K562 (cell line): ENCODE measurements around the gene SLC16A5. TPM values are rescaled to one million over a fixed set of nuclear protein-coding genes. Genes with fewer than 3 reads are reported as not detected.

ENCODE experiments used
- ATAC-seq: fragments of 200-7000 bp; cut with Tn5 transposase; 3 replicates; pipeline ENCODE4 v1.9.1; 2020; ENCODE audit warnings: moderate library complexity
- BruUV-seq: library from RNA; stranded (reverse); fragments of 400-500 nt; replicated peaks from 2 replicates; lab custom pipeline; 2021; lab: Mats Ljungman, UMichigan
- CTCF ChIA-PET: fragments of 300-600 bp; formaldehyde crosslinking; extraction: SDS; loops from one replicate; lab custom pipeline; 2021; ENCODE audit warnings: low intra/inter-chr PET ratio; lab: Yijun Ruan, JAX
- POLR2A ChIA-PET: fragments of 300-600, 350-650 bp; sonication (Branson Sonifier 250); formaldehyde crosslinking; extraction: SDS; loops from one replicate; lab custom pipeline; 2021; ENCODE audit warnings: antibody characterized with exemption, inconsistent platforms; lab: Yijun Ruan, JAX
- DNase-seq, 4 experiments: peaks; one replicate each; pipeline versions ENCODE4 v3.0.0 to v3.0.0-alpha.2; 2011 to 2018; ENCODE audit warnings: low spot score in 3 of 4, mixed read lengths in 3 of 4; ENCODE audit errors: extremely low read depth in 1 of 4
- FAIRE-seq: peaks from 2 replicates; lab custom pipeline; 2011; peaks lifted over from hg19 to GRCh38; lab: Jason Lieb, UNC
- H2AFZ ChIP-seq: 2 replicates; pipeline ENCODE4 v1.6.0; 2011; ENCODE audit warnings: low read depth, low read length, control low read depth, inconsistent platforms
- H3K27ac ChIP-seq: fragments of 200-600 bp; 3 replicates; pipeline ENCODE4 v1.8.0; 2011; ENCODE audit warnings: low read depth, mild to moderate bottlenecking, control low read depth, inconsistent platforms, low read length, moderate library complexity, mixed read lengths; ENCODE audit errors: extremely low read depth
- H3K27me3 ChIP-seq, 2 experiments: fragments of 300-600 bp in 1 of 2; 2 replicates in 1 of 2; 3 replicates in 1 of 2; pipeline versions ENCODE4 v1.6.0 to v1.8.0; 2011; ENCODE audit warnings: inconsistent platforms in 2 of 2, low read length in 2 of 2, mild to moderate bottlenecking in 1 of 2, mixed read lengths in 1 of 2, moderate library complexity in 1 of 2; ENCODE audit not compliant: control insufficient read depth in 2 of 2, insufficient read depth in 2 of 2
- H3K36me3 ChIP-seq: fragments of 300-600 bp; 3 replicates; pipeline ENCODE4 v1.8.0; 2011; ENCODE audit warnings: mild to moderate bottlenecking, low read length, inconsistent platforms; ENCODE audit not compliant: control insufficient read depth, insufficient read depth
- H3K4me1 ChIP-seq, 2 experiments: fragments of 200-600 bp in 1 of 2; replicated peaks in 1 of 2; 2 replicates in 1 of 2; 3 replicates in 1 of 2; pipeline versions ENCODE4 v1.5.1 to v1.8.0; 2011; ENCODE audit warnings: inconsistent platforms in 2 of 2, low read length in 2 of 2, mild to moderate bottlenecking in 1 of 2, mixed read lengths in 1 of 2, moderate library complexity in 1 of 2; ENCODE audit not compliant: control insufficient read depth in 2 of 2, insufficient read depth in 2 of 2
- H3K4me2 ChIP-seq: 2 replicates; pipeline ENCODE4 v1.6.1; 2011; ENCODE audit warnings: low read length, control low read depth, inconsistent platforms, mixed read lengths; ENCODE audit not compliant: insufficient read depth
- H3K4me3 ChIP-seq: fragments of 200-600 bp; sonication (generic), shearing (Covaris generic); 2 replicates; pipeline ENCODE4 v1.5.1; 2016; ENCODE audit warnings: control low read depth, inconsistent platforms
- H3K79me2 ChIP-seq: fragments of 200-600 bp; 3 replicates; pipeline ENCODE4 v1.8.0; 2011; ENCODE audit warnings: low read length, inconsistent platforms; ENCODE audit not compliant: control insufficient read depth, insufficient read depth
- H3K9ac ChIP-seq, 2 experiments: 2 replicates each; pipeline versions ENCODE4 v1.6.0 to v1.6.1; 2011; ENCODE audit warnings: low read depth in 2 of 2, low read length in 2 of 2, control low read depth in 1 of 2, inconsistent platforms in 1 of 2, mild to moderate bottlenecking in 1 of 2, mixed read lengths in 1 of 2; ENCODE audit not compliant: insufficient read depth in 1 of 2
- H3K9me1 ChIP-seq: one replicate; pipeline ENCODE4 v1.6.0; 2011; ENCODE audit warnings: inconsistent platforms, mild to moderate bottlenecking, low read length, moderate library complexity; ENCODE audit not compliant: control insufficient read depth, insufficient read depth
- H3K9me3 ChIP-seq: replicated peaks from 2 replicates; pipeline ENCODE4 v1.5.1; 2011; ENCODE audit warnings: low read depth, low read length, inconsistent platforms; ENCODE audit not compliant: control insufficient read depth, insufficient read depth
- H4K20me1 ChIP-seq: replicated peaks from 2 replicates; pipeline ENCODE4 v1.6.1; 2011; ENCODE audit warnings: low read length, inconsistent platforms, mixed read lengths; ENCODE audit not compliant: control insufficient read depth, insufficient read depth
- HDAC2 ChIP-seq: fragments of 450-650 bp; IDR thresholded peaks from 2 replicates; pipeline ENCODE4 v1.6.1; 2016; ENCODE audit warnings: mild to moderate bottlenecking
- JUND ChIP-seq, 2 experiments: IDR thresholded peaks; 2 replicates in 1 of 2; 3 replicates in 1 of 2; pipeline ENCODE4 v1.6.1; 2011; ENCODE audit warnings: borderline replicate concordance in 2 of 2, low read depth in 2 of 2, low read length in 2 of 2, improper control_type of control experiment in 1 of 2, missing biosample characterization in 1 of 2, missing genetic modification characterization in 1 of 2, missing genetic modification reagents in 1 of 2
- MECOM ChIP-seq: fragments of 250-450 bp; sonication (Bioruptor Pico); IDR thresholded peaks from 2 replicates; pipeline ENCODE4 v1.8.0; 2022; ENCODE audit warnings: inconsistent platforms
- RBFOX2 ChIP-seq: fragments of 200-400 bp; formaldehyde crosslinking; IDR thresholded peaks from 2 replicates; pipeline ENCODE4 v1.6.1; 2017; ENCODE audit warnings: low read depth, mild to moderate bottlenecking, low read length, moderate library complexity
- RBM15 ChIP-seq: fragments of 200-400 bp; formaldehyde crosslinking; IDR thresholded peaks from 2 replicates; pipeline ENCODE4 v1.6.1; 2018; ENCODE audit warnings: mild to moderate bottlenecking, low read length, moderate library complexity; ENCODE audit not compliant: insufficient read depth
- SMAD4 ChIP-seq: fragments of 250-450 bp; sonication (Bioruptor Pico); conservative IDR thresholded peaks from 2 replicates; pipeline ENCODE4 v1.8.0; 2021; ENCODE audit warnings: inconsistent platforms, mild to moderate bottlenecking, moderate library complexity
- SMARCA4 ChIP-seq: fragments of 450-650 bp; IDR thresholded peaks from 2 replicates; pipeline ENCODE4 v1.6.1; 2016
- SPI1 ChIP-seq: IDR thresholded peaks from 2 replicates; pipeline ENCODE4 v1.6.1; 2011; ENCODE audit warnings: low read depth, low read length, control low read depth, borderline replicate concordance
- ZNF76 ChIP-seq: fragments of 250-450 bp; sonication (Bioruptor Pico); IDR thresholded peaks from 2 replicates; pipeline ENCODE4 v1.4.0; 2020; ENCODE audit warnings: mild to moderate bottlenecking, moderate library complexity, borderline replicate concordance
- ZNF766 ChIP-seq: fragments of 200-800 bp; sonication (Bioruptor generic); conservative IDR thresholded peaks from 2 replicates; pipeline ENCODE4 v1.6.1; 2016; ENCODE audit warnings: missing genetic modification characterization, missing compliant biosample characterization
- WGBS: fragments of 100-300 bp; shearing (Covaris generic); methylation state at CpG from one replicate; pipeline ENCODE4 v1.1.6; 2016; ENCODE audit warnings: low coverage, mixed read lengths; ENCODE audit not compliant: insufficient coverage; ENCODE audit errors: missing lambda C conversion rate; 5-methylcytosine and 5-hydroxymethylcytosine counted together
- in situ Hi-C: fragments of 300-500 bp; cut with MboI; formaldehyde crosslinking; loops from 4 replicates; pipeline ENCODE4 v1.15.0; 2018; ENCODE audit warnings: inconsistent platforms, mixed read lengths
- intact Hi-C: fragments of 100-400 bp; cut with micrococcal nuclease; formaldehyde crosslinking; loops from 2 replicates; pipeline ENCODE4 v1.14.2; 2022
- polyA plus RNA-seq, 8 experiments: library from polyadenylated mRNA; depleted of rRNA in 4 of 8; stranded (reverse) in 5 of 8; unstranded in 3 of 8; fragments of >200 nt; fragmentation: Nextera tagmentation in 2 of 8; fragmentation: Illumina TruSeq in 1 of 8; extraction: Ambion mirVana in 2 of 8; extraction: Trizol in 1 of 8; gene quantifications; 2 replicates each; pipeline versions ENCODE4 v1.2.1 to v1.2.3, GENCODE V29; 2011 to 2014; ENCODE audit warnings: inconsistent platforms in 1 of 8, missing spikeins in 1 of 8
- total RNA-seq, 7 experiments: library from RNA; depleted of rRNA in 6 of 7; stranded (reverse); fragments of >200 nt in 6 of 7; fragmentation: Illumina TruSeq in 2 of 7; extraction: Trizol in 2 of 7; gene quantifications; 2 replicates each; pipeline versions ENCODE4 v1.2.1 to v1.2.3, GENCODE V29; 2011 to 2021; ENCODE audit warnings: low replicate concordance in 1 of 7
- TF ChIP-seq, protein P1 (sequence below): fragments of 450-650 bp; IDR thresholded peaks from 2 replicates; pipeline ENCODE4 v1.6.1; 2018; ENCODE audit warnings: mild to moderate bottlenecking, low read depth; ENCODE audit not compliant: partially characterized antibody
- TF ChIP-seq, protein P2 (sequence below): fragments of 450-650 bp; formaldehyde crosslinking; conservative IDR thresholded peaks from 2 replicates; pipeline ENCODE4 v1.4.0; 2022; ENCODE audit warnings: mild to moderate bottlenecking, missing genetic modification characterization
- TF ChIP-seq, protein P3 (sequence below): sonication (generic); formaldehyde crosslinking; IDR thresholded peaks from 2 replicates; pipeline ENCODE4 v1.8.0; 2022; ENCODE audit warnings: mild to moderate bottlenecking, missing genetic modification reagents

Gene SLC16A5
- total and polyA plus RNA-seq, 9 of the 15 experiments (the other 6 are each of a cell fraction or from before 2014, with no cell fraction given) = 0.06 to 2.6 (median 0.91) TPM

DNA sequence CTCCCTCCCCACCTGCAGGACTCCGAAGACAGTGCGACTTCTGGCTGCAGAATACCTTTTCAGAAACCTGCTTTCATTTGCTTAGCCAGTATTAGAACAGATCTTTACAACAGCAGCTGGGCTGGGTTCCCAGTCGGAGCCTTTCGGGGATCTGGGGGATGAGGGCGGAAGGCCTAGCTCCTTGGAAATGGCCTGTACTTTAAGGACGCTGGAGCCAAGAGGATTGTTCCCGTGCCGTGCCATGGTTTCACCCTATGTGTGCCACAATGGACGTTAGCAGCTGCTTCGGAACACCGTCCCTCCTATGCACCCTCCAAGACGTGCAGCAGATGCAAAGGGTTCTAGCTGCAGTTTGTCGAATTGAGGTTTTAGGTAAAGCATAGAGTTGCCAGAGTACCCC lies 24.6 kb upstream of the SLC16A5 start:
- FAIRE-seq (no peak), DNase-seq (no peak), ATAC-seq (no peak)
- Histone ChIP-seq H3K27me3 (no peaks in the 10 kb centered on the region), H3K9me1 (no peaks in the 10 kb centered on the region), H3K9me3 (no peaks in the 10 kb centered on the region), H3K4me3 (no peak overlapping the region), H3K9ac (no peak overlapping the region), H3K79me2 (no peaks in the 10 kb centered on the region), H2AFZ (no peak overlapping the region), H3K4me1 (peaks cover 0 to 3% of the 10 kb centered on the region in 2 experiments; a peak in 2 of 5 replicates), H3K4me2 (no peak overlapping the region), H3K36me3 (peaks cover 60% of the 10 kb centered on the region), H3K27ac (no peak overlapping the region), H4K20me1 (0 out of 2 replicates have a peak, but pooled peaks cover 3% of the 10 kb centered on the region)
- 95% methylated on average over 13 of the region's 13 CpGs for WGBS
- ChIA-PET POLR2A (interaction anchor here (1.0 to 2.4 kb wide), 5 partner anchors 9 to 27 kb away, joined by 3 to 11 read pairs (median 5); no protein-coding TSS in a partner anchor), CTCF (no interaction called here)
- intact Hi-C loops = no loop called here
- no TSS peak for BruUV-seq
- in situ Hi-C loops = loop anchor here (5.0 kb wide), 1 partner anchor 49 kb away; no protein-coding TSS in a partner anchor
- TF ChIP-seq SMARCA4 = no peak
- no peak for TF ChIP-seq ZNF766 (CRISPR knock-in tag)
- TF ChIP-seq, protein P1, sequence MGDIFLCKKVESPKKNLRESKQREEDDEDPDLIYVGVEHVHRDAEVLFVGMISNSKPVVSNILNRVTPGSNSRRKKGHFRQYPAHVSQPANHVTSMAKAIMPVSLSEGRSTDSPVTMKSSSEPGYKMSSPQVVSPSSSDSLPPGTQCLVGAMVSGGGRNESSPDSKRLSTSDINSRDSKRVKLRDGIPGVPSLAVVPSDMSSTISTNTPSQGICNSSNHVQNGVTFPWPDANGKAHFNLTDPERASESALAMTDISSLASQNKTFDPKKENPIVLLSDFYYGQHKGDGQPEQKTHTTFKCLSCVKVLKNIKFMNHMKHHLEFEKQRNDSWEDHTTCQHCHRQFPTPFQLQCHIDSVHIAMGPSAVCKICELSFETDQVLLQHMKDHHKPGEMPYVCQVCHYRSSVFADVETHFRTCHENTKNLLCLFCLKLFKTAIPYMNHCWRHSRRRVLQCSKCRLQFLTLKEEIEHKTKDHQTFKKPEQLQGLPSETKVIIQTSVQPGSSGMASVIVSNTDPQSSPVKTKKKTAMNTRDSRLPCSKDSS = no peak
- no peak for TF ChIP-seq RBFOX2
- TF ChIP-seq HDAC2 = no peak
- TF ChIP-seq JUND (IDR thresholded peaks at IDR 0.05; ENCODE audit: borderline replicate concordance, low read depth, low read length) = no peak
- TF ChIP-seq JUND (tag; IDR thresholded peaks at IDR 0.05; ENCODE audit: borderline replicate concordance, low read depth, low read length) = no peak
- TF ChIP-seq, protein P2, sequence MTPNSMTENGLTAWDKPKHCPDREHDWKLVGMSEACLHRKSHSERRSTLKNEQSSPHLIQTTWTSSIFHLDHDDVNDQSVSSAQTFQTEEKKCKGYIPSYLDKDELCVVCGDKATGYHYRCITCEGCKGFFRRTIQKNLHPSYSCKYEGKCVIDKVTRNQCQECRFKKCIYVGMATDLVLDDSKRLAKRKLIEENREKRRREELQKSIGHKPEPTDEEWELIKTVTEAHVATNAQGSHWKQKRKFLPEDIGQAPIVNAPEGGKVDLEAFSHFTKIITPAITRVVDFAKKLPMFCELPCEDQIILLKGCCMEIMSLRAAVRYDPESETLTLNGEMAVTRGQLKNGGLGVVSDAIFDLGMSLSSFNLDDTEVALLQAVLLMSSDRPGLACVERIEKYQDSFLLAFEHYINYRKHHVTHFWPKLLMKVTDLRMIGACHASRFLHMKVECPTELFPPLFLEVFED (CRISPR knock-in tag) = no peak
- no peak for TF ChIP-seq SPI1
- TF ChIP-seq, protein P3, sequence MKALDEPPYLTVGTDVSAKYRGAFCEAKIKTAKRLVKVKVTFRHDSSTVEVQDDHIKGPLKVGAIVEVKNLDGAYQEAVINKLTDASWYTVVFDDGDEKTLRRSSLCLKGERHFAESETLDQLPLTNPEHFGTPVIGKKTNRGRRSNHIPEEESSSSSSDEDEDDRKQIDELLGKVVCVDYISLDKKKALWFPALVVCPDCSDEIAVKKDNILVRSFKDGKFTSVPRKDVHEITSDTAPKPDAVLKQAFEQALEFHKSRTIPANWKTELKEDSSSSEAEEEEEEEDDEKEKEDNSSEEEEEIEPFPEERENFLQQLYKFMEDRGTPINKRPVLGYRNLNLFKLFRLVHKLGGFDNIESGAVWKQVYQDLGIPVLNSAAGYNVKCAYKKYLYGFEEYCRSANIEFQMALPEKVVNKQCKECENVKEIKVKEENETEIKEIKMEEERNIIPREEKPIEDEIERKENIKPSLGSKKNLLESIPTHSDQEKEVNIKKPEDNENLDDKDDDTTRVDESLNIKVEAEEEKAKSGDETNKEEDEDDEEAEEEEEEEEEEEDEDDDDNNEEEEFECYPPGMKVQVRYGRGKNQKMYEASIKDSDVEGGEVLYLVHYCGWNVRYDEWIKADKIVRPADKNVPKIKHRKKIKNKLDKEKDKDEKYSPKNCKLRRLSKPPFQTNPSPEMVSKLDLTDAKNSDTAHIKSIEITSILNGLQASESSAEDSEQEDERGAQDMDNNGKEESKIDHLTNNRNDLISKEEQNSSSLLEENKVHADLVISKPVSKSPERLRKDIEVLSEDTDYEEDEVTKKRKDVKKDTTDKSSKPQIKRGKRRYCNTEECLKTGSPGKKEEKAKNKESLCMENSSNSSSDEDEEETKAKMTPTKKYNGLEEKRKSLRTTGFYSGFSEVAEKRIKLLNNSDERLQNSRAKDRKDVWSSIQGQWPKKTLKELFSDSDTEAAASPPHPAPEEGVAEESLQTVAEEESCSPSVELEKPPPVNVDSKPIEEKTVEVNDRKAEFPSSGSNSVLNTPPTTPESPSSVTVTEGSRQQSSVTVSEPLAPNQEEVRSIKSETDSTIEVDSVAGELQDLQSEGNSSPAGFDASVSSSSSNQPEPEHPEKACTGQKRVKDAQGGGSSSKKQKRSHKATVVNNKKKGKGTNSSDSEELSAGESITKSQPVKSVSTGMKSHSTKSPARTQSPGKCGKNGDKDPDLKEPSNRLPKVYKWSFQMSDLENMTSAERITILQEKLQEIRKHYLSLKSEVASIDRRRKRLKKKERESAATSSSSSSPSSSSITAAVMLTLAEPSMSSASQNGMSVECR (CRISPR knock-in tag) = no peak
- no peak for TF ChIP-seq SMAD4 (CRISPR knock-in tag)
- no peak for TF ChIP-seq MECOM (CRISPR knock-in tag)
- no peak for TF ChIP-seq ZNF76 (CRISPR knock-in tag)
- TF ChIP-seq RBM15 = no peak
